Thyroid gland (tissue), 4 donors: ENCODE data around the gene WDR64. TPM values are rescaled to one million over a fixed set of nuclear protein-coding genes. Genes with fewer than 3 reads are reported as not detected.

ENCODE experiments used
- DNase-seq, 2 donors: peaks; one replicate each; pipeline ENCODE4 v3.0.0-alpha.2; 2019
- H3K27ac ChIP-seq, 3 donors: fragments of 200-600 bp; sonication (generic); 1 replicate in 2 of 3; 2 replicates in 1 of 3; pipeline ENCODE4 v1.5.1; 2016 to 2019; ENCODE audit warnings: mild to moderate bottlenecking in 1 of 3, moderate library complexity in 1 of 3
- H3K27me3 ChIP-seq: fragments of 200-600 bp; sonication (generic); one replicate; pipeline ENCODE4 v1.5.1; 2019
- H3K36me3 ChIP-seq, 2 donors: fragments of 200-600 bp; sonication (generic); one replicate each; pipeline ENCODE4 v1.5.1; 2016 to 2019
- H3K4me1 ChIP-seq, 2 donors: fragments of 200-600 bp; sonication (generic); one replicate each; pipeline ENCODE4 v1.5.1; 2017 to 2019
- H3K4me3 ChIP-seq, 3 donors: fragments of 200-600 bp; sonication (generic); replicated peaks in 1 of 3; 1 replicate in 2 of 3; 2 replicates in 1 of 3; pipeline ENCODE4 v1.5.1; 2016; ENCODE audit warnings: mild to moderate bottlenecking in 1 of 3
- H3K9me3 ChIP-seq: fragments of 200-600 bp; sonication (generic); one replicate; pipeline ENCODE4 v1.5.1; 2017
- POLR2A ChIP-seq, 2 donors: fragments of 450-650 bp; IDR thresholded peaks; one replicate each; pipeline ENCODE4 v1.6.1; 2017; ENCODE audit warnings: antibody characterized with exemption in 2 of 2, mild to moderate bottlenecking in 2 of 2, moderate library complexity in 1 of 2
- WGBS, 2 donors: methylation state at CpG; one replicate each; pipeline ENCODE4 v1.1.5; 2017; 5-methylcytosine and 5-hydroxymethylcytosine counted together
- intact Hi-C: fragments of 100-400 bp; cut with DNase I; formaldehyde crosslinking; loops from one replicate; pipeline ENCODE4 v1.15.1; 2023
- total RNA-seq, 4 donors: library from RNA; depleted of rRNA; stranded (reverse); fragments of >200 nt; gene quantifications; one replicate each; pipeline ENCODE4 v1.2.3, GENCODE V29; 2016
- TF ChIP-seq, protein P1 (sequence below), 6 experiments: fragments of 200-600 bp in 3 of 6; fragments of 450-650 bp in 3 of 6; sonication (generic) in 3 of 6; IDR thresholded peaks; one replicate each; pipeline ENCODE4 v1.5.1; 2016 to 2019; ENCODE audit warnings: antibody characterized with exemption in 6 of 6, mild to moderate bottlenecking in 2 of 6, inconsistent platforms in 1 of 6, moderate library complexity in 1 of 6

WDR64 gene
- total RNA-seq, 4 donors from 2014 or later = not detected

DNA sequence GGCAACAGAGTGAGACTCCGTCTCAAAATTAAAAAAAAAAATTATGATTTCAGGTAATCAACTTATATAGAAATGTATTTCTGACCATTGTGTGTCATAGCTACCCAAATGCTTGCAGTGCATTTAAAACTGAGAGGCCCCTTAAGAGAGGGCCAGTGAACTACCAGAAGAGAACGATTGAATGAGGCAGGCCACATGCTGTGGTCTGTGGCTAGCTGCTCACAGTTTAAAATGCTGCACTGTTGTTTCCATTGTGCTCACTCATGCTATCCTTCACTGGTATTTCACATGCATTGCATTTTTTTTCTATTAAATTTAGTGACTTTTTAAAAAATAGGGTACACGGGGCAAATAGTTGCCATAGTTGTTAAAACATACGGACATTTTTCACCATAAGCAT lies 37.9 kb upstream of the WDR64 start:
- Histone ChIP-seq H3K4me1 (no peaks in the 10 kb centered on the region), H3K27ac (no peak overlapping the region), H3K4me3 (no peak overlapping the region), H3K9me3 (no peaks in the 10 kb centered on the region), H3K36me3 (no peaks in the 10 kb centered on the region), H3K27me3 (no peaks in the 10 kb centered on the region)
- intact Hi-C loops = loop anchor here (10.0 kb wide), 1 partner anchor 221 kb away; no protein-coding TSS in a partner anchor
- no peak for DNase-seq
- TF ChIP-seq POLR2A (IDR thresholded peaks at IDR 0.05) = no peak
- TF ChIP-seq, protein P1, sequence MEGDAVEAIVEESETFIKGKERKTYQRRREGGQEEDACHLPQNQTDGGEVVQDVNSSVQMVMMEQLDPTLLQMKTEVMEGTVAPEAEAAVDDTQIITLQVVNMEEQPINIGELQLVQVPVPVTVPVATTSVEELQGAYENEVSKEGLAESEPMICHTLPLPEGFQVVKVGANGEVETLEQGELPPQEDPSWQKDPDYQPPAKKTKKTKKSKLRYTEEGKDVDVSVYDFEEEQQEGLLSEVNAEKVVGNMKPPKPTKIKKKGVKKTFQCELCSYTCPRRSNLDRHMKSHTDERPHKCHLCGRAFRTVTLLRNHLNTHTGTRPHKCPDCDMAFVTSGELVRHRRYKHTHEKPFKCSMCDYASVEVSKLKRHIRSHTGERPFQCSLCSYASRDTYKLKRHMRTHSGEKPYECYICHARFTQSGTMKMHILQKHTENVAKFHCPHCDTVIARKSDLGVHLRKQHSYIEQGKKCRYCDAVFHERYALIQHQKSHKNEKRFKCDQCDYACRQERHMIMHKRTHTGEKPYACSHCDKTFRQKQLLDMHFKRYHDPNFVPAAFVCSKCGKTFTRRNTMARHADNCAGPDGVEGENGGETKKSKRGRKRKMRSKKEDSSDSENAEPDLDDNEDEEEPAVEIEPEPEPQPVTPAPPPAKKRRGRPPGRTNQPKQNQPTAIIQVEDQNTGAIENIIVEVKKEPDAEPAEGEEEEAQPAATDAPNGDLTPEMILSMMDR (IDR thresholded peaks at IDR 0.05) = no peak
- 91 to 93% methylated on average over 4 of the region's 4 CpGs for WGBS, 2 donors

DNA sequence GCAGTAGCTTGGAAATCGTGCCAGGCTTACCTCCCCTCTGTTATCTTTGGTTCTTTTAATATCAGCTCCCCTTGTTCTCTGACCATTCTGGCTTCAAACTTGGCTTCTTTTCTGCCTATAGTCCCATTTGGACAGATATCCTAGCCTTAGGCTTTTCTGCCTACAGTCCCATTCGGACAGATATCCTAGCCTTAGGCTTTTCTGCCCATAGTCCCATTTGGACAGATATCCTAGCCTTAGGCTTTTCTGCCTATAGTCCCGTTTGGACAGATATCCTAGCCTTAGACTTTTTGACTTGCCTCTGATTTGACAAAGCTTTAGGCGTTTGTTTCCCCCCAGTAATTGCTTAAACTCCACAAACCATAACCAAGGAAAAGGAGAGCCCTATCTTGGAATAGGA lies 37.5 kb upstream of the WDR64 start:
- no peaks in the 10 kb centered on the region for H3K27me3 ChIP-seq
- DNase-seq = no peak
- no peaks in the 10 kb centered on the region for H3K9me3 ChIP-seq
- H3K4me1 ChIP-seq = no peaks in the 10 kb centered on the region
- no peaks in the 10 kb centered on the region for H3K36me3 ChIP-seq
- no peak overlapping the region for H3K27ac ChIP-seq
- intact Hi-C loops = loop anchor here (10.0 kb wide), 1 partner anchor 220 kb away; no protein-coding TSS in a partner anchor
- no peak overlapping the region for H3K4me3 ChIP-seq
- whole genome bisulfite sequencing, 2 donors = 67 to 83% methylated on average over 4 of the region's 4 CpGs
- TF ChIP-seq, protein P1 (IDR thresholded peaks at IDR 0.05) = no peak
- TF ChIP-seq POLR2A (IDR thresholded peaks at IDR 0.05) = no peak

GRCh38 chr1:241615043-241615974 lies 36.8 kb upstream of the WDR64 start:
- Histone ChIP-seq H3K4me3 (no peak overlapping the region), H3K36me3 (no peaks in the 10 kb centered on the region), H3K27ac (no peak overlapping the region), H3K27me3 (no peaks in the 10 kb centered on the region), H3K9me3 (no peaks in the 10 kb centered on the region), H3K4me1 (no peaks in the 10 kb centered on the region)
- DNase-seq = no peak
- 85 to 90% methylated on average over 8 of the region's 8 CpGs for WGBS, 2 donors
- TF ChIP-seq, protein P1 (IDR thresholded peaks at IDR 0.05) = no peak
- no peak for TF ChIP-seq POLR2A (IDR thresholded peaks at IDR 0.05)
- intact Hi-C loops = loop anchor here (10.0 kb wide), 1 partner anchor 219 kb away; no protein-coding TSS in a partner anchor

- intact Hi-C loops = loop anchor here (10.0 kb wide), 1 partner anchor 217 kb away; no protein-coding TSS in a partner anchor
- Histone ChIP-seq H3K4me1 (no peaks in the 10 kb centered on the region), H3K27ac (no peak overlapping the region), H3K9me3 (no peaks in the 10 kb centered on the region), H3K4me3 (no peak overlapping the region), H3K27me3 (no peaks in the 10 kb centered on the region), H3K36me3 (no peaks in the 10 kb centered on the region)
- TF ChIP-seq, protein P1 (IDR thresholded peaks at IDR 0.05) = no peak
- TF ChIP-seq POLR2A (IDR thresholded peaks at IDR 0.05) = no peak
- 93 to 95% methylated on average over 7 of the region's 7 CpGs for WGBS, 2 donors
- no peak for DNase-seq
Measured at GRCh38 chr1:241617426-241617825, 34.7 kb upstream of the WDR64 start.

DNA sequence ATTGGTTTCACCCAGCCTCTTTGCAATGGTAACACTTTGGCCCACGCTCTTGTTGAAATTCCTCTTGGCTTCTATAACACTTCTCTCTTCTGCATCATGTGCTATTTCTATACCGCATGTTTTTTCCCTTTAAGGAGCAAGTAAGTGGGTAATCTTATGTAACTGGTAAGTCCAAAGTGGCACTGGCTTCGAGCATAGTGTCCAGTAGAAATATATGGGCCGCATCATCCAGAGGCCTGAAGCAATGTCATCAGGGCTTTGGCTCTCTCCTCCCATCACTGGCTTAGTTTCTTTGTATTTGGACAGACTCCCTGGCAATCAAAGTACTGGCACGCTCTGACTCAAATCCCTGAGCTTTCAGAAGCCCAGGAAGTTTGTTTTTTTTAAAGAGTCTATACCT lies 29.4 kb upstream of the WDR64 start:
- Histone ChIP-seq H3K27ac (no peak overlapping the region), H3K36me3 (no peaks in the 10 kb centered on the region), H3K4me1 (no peaks in the 10 kb centered on the region), H3K9me3 (no peaks in the 10 kb centered on the region), H3K27me3 (no peaks in the 10 kb centered on the region), H3K4me3 (no peak overlapping the region)
- 81 to 82% methylated on average over 5 of the region's 5 CpGs for WGBS, 2 donors
- intact Hi-C loops = no loop called here
- DNase-seq = no peak
- TF ChIP-seq, protein P1 (IDR thresholded peaks at IDR 0.05) = no peak
- no peak for TF ChIP-seq POLR2A (IDR thresholded peaks at IDR 0.05)
